ENCODE data around the gene LITAF.

The LITAF gene

DNA sequence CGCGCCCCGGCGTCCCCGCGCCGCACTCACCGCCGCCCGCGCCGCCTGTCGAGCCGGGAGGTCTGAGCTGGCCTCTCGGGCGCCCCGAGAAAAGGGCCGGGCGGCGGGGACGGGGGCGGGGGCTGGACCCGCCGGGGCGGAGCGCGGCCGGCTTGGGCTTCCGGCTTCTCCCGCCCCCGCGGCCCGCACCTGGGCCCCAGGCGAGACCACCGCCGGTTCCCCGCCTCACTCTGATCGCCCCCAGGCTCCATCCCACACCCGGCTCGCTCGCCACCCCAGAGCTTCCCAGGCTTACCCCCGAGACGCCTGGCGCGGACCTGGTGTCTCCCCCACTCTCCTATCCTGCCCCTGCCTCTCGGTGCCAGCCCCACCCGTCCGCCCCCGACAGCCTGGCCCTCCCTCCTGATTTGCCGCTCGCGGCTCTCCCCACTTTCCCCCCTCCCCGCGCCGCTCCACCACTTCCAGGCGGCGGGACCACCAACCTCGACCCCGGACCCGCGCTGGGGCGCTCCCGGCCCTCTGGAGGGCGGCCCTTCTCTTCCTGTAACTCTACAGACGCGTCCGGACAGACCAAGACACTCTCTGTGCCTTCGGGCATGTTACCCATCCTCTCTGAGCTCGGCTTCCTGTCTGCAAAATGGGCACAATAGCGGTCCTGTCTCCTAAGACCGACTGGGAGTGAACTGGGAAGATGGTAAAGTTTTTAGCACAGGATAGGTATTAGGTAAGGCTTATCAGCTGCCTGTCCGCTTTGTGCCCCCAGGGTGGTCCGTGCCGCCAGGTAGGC, at the start of gene LITAF:
Gene LITAF (minus strand): TSS at position 64 of the 787 bp plus-strand sequence. CDS start 30,189 bp downstream, outside the sequence.
- FAIRE-seq, result no peak

DNA sequence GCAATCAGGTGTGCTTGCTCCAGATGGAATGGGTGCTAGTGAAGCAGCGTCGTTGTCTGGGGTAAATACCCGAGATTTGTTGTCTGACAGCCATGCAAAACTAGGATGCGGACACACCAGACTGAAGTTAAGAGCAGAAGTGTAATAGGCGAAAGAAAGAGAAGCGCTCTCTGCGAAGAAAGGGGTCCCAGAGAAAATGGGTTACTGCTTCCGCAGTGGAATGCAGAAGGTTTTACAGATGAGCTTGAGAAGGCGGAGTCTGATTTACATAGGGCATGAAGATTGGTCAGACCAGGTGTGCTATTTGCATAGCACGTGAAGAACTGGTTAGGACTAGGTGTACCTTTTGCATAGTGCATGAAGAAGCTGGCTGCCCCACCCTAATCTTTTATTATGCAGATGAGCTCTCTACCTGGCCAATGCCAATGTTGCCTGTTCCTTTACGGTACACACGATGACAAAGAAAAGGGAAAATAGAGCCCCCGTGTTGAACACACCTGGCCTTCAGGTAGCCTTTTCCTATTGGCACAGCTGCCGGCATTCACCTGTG, 49.5 kb upstream of the LITAF start:
- FAIRE-seq, result no peak

DNA sequence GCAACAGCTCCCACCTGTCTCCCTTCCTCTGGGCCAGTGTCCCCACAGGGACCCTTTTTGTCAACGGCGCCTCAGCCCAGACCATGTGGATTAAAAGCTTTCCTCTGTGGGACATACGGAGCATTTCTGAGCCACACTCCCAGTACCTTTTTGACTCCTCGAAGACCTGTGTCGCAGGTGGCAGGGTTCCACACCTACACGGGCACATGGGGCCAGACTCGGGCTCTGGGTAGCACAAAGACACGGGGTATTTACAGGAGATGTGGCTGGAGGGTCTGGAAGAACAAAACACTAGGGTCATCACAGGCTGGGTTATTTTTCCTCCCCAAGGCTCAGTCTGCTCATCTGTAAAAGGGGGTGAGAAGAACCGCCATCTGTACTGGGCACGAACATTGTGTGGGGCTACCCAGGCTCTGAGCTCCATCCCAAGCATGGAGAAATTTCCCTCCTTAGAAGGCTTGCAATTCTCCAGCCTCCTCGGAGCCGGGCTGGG, 49.0 kb upstream of the LITAF start:
- FAIRE-seq, result no peak

DNA sequence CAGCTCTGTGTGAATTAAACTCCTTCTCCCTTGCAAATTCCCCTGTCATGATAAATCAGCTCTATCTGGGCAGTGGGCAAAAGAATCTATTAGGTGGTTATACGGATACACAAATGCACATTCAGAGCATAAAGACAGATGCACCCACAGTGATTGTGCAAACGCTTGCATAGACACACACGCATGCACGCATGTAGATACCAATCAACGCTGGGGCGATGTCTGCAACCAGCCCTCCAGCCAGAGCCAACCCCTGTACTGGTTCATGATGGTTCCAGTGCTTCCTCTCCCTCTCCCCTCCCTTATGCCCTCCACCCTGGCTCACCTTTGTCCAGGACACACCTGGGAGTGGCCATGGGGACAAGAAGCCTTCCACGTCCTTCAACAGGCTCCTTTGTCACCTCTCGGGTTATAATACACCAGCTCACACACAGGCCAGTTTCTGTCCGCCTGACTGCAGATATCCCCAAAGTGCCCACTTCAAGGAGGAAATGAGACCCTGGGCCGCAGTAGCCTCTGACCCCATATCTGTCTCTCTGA, 48.5 kb upstream of the LITAF start:
- no peak for FAIRE-seq

DNA sequence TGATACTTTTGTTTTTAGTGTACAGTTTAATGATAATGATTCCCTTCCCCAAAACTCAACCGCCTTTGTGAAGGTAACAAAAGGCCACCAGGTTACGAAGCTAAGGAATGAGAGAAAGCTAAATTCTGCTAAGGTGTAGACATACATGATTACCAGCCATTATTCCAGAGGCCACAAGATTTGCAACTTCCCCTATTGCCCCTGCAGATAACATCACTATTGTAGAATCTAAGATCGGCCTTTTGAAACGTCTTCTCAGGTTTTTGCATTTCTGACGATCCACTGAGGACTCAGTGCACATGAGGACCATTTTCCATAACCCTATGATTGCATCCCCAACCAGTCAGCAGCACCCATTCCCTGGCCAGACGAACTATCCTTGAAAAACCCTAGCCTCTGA, 47.6 kb upstream of the LITAF start:
- FAIRE-seq, result no peak

DNA sequence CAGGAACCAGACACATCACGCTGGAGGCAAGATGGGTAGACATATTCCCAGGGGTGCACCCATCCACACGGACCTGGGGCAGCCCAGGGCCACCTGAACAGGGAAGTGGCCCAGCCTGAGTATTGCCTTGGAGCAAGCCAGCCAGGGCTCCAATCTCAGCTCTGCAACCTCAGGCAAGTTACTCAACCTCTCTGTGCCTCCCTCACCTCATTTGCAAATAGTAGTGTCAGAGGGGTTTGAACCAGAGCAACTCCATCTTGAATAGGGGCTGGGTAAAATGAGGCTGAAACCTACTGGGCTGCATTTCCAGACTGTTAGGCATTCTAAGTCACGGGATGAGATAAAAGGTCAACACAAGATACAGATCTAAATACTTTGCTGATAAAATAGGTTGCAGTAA, 46.4 kb upstream of the LITAF start:
- no peak for FAIRE-seq

DNA sequence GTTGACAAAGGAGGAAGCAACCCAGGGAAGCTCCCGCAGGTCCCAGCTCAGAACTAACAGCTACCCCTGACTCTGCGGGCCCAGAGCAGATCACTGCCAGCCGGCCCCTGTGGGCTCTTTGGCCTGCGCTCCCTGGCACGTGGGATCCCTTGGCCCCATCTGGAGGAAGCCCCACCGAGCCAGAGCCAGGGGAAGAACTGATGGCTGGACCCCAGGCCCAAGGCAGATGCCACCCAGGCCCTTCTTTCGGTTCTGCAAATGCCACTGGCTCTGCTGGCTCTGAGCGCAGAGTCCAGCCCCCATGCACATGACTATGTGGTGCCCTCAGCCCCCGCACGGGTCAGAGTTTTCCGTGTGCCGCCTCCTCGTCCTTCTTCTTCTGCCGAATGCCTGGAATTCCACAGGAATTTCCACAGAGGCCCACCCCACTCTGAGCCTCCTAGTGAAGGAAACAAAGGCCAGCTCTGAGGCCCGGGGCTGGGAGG, 45.8 kb upstream of the LITAF start:
- FAIRE-seq, result no peak

DNA sequence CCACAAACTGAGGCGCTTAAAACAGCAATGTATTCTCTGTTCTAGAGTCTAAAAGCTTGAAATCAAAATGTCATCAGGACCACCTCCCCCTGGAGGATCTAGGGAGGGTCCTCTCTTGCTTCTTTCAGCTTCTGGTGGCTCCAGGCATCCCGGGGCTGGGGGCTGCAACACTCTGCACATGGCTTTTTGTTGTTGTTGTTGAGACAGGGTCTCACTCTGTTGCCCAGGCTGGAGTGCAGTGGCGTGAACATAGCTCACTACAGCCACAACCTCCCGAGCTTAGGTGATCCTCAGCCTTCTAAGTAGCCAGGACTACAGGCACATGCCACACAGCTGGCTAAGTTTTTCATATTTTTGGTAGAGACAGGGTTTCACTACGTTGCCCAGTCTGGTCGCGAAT, 44.5 kb upstream of the LITAF start:
- no peak for FAIRE-seq

DNA sequence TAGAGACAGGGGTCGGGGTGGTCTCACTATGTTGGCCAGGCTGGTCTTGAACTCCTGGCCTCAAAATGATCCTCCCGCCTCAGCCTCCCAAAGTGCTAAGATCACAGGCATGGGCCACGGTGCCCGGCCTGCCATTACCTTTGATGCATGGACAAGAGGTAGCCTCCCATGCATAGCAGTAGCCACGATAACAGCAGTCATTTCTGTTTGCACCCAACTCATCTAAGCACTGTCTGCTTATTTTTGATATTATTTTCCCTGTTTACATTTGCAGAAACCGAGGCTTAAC, 44.0 kb upstream of the LITAF start:
- no peak for FAIRE-seq

DNA sequence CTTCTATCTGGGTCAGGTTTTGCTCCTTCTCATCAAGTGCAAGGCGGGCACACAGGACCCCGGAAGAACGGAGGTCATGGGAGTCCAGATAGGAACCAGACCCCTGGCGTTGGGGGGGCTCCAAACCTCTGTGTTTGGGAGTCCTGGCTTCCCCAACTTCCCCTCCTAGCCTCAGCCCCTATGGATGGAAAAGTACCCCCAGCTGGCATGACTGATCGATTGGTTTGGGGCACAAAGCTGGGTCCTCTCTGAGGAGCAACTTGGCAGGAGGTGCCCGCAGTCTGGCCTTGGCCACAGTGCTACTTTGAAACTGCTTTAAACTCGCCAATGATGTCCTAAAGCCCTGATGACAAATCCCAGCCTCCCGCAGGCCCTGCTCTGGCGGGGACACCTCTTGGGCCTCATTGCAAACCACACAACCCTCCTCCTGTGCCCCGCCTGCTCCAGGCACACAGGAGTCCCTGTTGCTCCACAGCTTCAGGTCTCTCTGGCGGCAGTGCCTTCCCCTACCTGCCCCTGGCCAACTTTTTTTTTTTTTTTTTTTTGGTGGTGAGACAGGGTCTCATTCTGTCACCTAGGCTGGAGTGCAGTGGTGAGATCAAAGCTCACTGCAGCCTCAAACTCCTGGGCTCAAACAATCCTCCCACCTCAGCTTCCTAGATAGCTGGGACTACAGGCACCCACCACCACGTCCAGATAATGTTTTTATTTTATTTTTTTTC, 43.5 kb upstream of the LITAF start:
- FAIRE-seq, result no peak

DNA sequence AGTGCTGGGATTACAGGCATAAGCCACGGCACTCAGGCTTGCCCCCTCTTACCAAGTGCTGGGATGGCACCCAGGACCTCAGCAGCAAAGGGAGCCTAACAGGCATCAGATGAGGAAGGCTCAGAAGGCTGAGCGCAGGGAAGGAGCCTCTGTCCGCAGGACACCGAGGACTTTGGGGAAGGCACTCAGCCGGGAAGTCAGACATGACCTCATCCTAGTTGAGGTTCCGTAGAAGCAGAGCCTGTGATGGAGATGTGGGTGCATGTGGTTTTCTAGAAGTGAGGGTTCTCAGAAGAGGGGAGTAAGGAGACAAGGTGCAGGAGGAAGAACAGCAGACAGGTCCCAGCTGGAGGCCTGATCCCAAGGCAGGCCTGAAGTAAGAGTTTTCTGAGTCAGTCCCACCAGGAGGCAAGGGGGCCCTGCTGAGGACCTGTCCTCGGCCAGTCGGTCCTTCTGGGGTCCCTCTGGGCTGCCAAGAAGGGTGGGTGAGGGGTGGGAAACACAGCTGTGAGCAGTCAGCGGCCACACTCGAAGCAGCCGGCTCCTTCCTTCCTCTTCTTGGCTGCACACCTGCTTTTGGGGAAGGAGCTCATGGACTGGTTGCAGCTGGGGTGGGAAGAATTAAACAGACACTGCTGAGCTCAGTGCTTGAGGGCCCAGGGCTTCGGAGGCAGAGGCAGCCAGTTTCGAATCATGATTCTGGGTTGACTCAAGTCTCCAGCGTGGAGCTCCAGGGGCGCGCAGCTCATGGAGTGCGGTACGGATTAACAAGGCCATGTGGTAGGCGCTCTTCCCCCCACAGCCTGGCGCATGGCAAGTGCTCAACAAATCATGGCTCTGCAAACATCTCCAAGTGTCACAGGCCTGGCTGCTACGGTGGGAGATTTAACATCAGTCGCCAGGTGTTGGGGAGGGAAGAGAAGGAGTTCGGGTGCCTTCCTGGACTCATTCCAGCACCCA, 42.6 kb upstream of the LITAF start:
- no peak for FAIRE-seq

DNA sequence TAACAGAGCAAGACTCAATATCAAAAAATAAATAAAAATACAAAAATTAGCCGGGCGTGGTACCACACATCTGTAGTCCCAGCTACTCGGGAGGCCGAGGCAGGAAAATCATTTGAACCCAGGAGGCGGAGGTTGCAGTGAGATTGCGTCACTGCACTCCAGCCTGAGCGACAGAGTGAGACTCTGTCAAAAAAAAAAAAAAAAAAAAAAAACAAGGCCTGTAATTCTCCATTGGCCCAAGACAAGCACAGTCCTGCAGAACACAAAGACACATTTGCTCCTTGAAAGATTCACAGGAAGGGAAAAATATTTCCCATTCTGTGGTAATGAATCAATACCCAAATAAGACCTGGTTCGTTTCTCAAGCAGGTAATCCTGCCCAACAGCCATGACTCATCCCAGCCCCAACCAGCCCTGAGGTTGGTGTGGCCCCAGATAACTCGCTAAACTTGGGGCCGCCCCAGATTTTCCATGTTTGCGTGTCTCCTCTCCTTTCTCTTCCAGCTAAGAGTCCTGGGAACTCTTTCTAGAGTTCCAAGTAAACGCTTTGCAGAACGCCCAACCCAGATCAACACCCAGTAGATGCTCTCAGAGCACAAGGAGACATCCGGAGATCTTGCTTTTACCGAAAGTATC, 41.2 kb upstream of the LITAF start:
- no peak for FAIRE-seq

DNA sequence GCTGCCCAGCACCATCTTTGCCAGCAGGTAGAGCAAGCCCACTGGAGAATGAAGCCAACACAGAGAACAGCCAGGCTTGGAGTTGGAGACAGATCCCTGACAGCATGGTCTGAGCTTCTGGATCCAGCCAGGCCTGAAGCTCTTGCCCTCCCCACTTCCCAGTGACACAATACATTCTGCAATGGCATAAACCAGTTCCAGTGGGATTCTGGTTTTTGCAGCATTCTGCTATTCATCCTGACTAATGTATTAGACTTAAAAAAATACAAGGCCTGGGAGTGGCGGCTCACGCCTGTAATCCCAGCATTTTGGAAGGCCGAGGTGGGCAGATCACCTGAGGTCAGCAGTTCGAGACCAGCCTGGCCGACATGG, 40.6 kb upstream of the LITAF start:
- FAIRE-seq, result no peak

DNA sequence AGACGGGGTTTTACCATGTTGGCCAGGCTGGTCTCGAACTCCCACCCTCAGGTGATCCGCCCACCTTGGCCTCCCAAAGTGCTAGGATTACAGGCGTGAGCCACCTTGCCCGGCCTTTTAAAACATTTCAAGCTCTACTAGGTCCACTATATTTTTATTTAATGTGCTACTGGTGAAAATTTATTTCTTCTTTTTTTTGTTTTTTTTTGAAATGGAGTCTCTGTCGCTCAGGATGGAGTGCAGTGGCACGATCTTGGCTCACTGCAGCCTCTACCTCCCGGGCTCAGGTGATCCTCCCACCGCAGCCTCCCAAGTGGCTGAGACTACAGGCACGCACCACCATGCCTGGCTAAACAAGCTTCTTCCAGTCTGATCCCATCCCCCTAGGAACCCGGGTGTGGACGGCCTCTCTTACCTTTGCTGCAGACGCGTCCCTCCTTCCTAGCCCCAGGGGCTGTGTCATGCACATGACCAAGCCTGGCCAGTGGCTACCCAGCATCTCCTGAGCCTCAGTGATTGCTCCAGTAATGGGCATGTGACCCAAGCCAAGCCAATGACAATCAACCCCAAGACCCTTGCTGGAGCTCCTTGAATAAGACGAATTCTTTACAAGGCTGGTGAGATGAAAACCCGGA, 40.1 kb upstream of the LITAF start:
- no peak for FAIRE-seq

DNA sequence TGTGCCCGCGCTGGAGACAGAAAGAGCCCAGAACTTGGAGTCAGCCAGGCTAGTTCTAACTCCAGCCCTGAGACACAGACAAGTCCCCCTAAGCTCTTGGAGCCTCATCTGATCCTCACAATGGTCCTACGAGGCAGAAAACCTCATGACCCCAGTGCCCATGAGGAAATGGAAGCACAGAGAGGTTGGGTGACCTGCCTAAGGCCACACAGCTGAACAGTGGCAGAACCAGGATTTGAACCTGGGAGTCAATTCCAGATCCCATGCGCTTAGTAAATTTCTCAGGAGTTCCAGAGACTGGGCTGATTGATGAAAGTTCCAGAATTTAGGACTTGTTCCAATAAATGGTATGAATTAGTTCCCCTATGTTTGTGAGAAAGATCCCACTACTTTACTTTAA, 39.0 kb upstream of the LITAF start:
- FAIRE-seq, result no peak

DNA sequence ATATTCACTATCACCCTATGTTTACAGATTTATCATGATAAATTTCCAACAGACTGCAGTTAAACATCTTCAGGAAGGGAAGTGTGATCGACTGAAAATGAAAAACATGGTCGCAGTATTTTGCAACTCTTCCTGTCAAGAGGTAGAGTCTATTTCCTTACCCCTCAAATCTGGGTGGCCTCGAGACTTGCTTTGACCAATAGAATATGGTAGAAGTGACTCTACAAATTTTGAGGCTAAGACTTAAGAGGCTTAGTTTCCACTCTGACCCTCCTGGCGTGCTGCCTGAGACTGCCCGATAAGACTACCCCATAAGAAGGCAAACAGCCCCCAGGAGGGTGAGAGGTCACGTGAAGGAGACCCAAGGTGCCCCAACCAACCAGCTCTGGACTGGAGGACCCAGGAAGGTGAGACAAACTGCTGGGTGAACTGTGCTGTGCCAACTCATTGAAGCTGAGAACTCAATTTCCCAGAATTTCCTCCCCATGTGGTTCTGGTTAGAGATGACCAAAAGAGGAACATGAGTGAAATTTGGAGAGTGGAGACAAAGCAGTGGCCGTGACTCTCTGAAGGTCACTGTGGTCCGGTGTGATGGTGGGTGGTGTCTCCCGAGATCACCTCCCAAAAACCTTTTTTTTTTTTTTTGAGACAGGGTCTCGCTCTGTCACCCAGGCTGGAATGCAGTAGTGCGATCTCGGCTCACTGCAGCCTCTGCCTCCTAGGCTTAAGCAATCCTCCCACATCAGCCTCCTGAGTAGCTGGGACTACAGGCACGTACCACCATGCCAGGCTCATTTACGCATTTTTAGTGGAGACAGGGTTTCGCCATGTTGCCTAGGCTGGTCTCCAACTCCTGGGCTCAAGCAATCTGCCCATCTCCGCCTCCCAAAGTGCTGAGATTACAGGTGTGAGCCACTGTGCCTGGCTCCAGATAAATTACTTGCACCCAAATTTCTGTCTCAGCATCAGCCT, 38.2 kb upstream of the LITAF start:
- FAIRE-seq, result no peak

DNA sequence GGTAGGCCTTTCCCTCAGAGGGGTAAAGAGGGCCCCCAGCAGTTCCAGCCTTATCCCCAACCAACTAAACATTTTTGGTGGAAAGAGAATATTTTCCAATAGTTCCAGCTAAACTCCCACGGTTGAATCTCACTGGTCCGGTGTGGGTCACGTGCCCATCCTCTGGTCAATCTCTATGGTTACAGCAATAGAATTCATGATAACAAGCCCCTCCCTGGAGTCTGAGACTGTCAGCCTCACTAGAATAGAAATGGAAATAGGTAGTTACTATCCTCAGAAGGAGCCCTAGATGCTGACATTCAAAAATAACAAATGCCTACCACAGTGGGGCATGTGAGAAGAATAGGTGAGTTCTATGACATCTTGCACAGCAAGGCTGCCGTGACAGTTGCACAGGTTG, 37.5 kb upstream of the LITAF start:
- FAIRE-seq, result no peak

DNA sequence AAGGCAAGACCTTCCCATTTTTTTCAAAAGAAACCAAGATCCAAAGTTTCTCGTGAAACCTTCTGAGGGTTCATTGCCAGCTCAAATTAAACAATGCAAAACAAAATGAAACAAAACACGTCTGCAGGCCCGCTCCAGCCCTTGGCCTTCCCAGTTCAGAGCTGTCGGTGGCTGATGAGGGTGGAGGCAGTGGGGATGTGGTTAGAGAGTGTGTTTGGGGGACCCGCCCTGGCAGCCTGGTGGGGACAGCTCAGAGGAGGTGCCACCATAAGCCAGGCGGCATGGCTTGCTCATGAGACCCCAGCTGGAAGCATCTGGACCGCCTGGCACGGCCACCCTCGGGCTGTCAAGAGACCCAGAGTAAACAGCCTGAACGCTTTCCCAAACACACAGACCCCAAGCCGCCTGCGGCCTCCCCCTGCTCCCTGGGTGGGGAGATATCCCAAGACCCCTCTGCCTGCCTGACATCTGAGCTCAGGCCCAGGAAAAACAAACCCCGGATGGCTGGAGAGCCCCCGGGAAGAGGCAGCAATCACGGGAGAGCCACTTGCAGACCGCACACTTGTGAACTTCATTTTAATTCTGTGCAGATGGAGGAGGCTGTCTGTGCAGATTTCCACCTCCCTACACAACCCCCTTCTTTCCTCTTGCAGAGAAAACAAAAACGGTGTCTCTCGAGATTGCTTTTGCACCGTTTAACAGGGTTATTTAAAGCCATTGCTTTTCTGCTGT, 35.4 kb upstream of the LITAF start:
- no peak for FAIRE-seq

DNA sequence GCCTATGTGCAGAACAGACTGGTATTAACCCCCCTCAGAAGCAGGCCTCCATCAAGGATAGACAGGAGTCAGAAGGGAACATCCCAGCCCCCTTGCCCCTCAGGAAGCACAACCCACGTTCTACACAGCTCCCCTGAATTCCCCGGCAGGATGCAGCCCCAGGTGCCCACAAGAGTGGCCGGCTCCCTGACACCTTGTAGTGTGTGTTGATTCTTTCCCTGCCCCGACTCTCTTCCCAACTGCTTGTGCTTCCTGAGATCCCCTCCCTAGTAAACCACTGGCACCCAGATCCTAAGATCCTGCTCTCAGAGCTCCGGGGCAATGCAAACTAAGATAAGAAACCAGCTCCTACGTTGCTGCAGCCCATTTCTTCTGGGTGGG, 34.8 kb upstream of the LITAF start:
- no peak for FAIRE-seq

Data from TTC549 (cell line).